ENCODE results near the gene DNAJB13.

Gene DNAJB13

DNA sequence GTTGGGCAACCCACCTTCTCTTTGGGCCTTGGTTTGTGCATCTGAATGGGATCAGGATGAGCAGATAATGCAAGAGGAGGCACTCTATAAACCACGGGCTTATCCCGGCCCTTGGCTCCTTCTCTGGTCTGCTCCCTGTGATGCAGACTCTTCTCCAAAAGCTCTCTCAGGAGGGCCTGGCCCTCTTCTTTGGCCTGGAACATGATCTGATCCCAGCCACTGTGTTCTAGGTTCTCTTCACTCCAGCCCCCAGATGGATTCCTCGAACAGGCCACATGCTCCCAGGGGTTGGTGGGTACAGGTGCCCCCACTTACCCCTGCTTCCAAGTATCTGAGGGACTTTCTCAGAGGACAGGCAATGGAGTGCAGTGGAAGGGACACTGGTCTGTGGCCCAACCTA is 66.8 kb downstream of the DNAJB13 start:
- peaks cover 16% of the 10 kb centered on the region for H3K4me1 ChIP-seq (ENCODE audit: insufficient read depth, low read length, severe bottlenecking)
- no peak overlapping the region for H3K9ac ChIP-seq (ENCODE audit: low read length)
- H3K79me2 ChIP-seq (ENCODE audit: insufficient read depth, low read length) = no peaks in the 10 kb centered on the region
- H2AFZ ChIP-seq (ENCODE audit: low read length) = no peak overlapping the region
- no peaks in the 10 kb centered on the region for H3K9me3 ChIP-seq (ENCODE audit: low read length)
- no peak overlapping the region for H3K27ac ChIP-seq (ENCODE audit: low read depth, low read length, poor library complexity, severe bottlenecking)
- H3K4me2 ChIP-seq (ENCODE audit: low read length) = no peak overlapping the region
- H3K4me3 ChIP-seq (ENCODE audit: low read depth, low read length, poor library complexity, severe bottlenecking) = no peak overlapping the region
- no peaks in the 10 kb centered on the region for H4K20me1 ChIP-seq (ENCODE audit: insufficient read depth, low read length)
- H3F3A ChIP-seq (ENCODE audit: insufficient read depth, low read length) = no peaks in the 10 kb centered on the region
- H3K36me3 ChIP-seq (ENCODE audit: insufficient read depth, low read length) = no peaks in the 10 kb centered on the region; the same call in 1 of the 2 replicates
- TF ChIP-seq EZH2 (IDR thresholded peaks at IDR 0.05; ENCODE audit: borderline replicate concordance, low read length) = no peak
- TF ChIP-seq, protein P1, sequence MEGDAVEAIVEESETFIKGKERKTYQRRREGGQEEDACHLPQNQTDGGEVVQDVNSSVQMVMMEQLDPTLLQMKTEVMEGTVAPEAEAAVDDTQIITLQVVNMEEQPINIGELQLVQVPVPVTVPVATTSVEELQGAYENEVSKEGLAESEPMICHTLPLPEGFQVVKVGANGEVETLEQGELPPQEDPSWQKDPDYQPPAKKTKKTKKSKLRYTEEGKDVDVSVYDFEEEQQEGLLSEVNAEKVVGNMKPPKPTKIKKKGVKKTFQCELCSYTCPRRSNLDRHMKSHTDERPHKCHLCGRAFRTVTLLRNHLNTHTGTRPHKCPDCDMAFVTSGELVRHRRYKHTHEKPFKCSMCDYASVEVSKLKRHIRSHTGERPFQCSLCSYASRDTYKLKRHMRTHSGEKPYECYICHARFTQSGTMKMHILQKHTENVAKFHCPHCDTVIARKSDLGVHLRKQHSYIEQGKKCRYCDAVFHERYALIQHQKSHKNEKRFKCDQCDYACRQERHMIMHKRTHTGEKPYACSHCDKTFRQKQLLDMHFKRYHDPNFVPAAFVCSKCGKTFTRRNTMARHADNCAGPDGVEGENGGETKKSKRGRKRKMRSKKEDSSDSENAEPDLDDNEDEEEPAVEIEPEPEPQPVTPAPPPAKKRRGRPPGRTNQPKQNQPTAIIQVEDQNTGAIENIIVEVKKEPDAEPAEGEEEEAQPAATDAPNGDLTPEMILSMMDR (IDR thresholded peaks at IDR 0.05; ENCODE audit: low read length) = no peak
- no peaks in the 10 kb centered on the region for H3K27me3 ChIP-seq (ENCODE audit: insufficient read depth, low read length)
- H3K9me2 ChIP-seq (ENCODE audit: low read depth, low read length) = no peaks in the 10 kb centered on the region

DNA sequence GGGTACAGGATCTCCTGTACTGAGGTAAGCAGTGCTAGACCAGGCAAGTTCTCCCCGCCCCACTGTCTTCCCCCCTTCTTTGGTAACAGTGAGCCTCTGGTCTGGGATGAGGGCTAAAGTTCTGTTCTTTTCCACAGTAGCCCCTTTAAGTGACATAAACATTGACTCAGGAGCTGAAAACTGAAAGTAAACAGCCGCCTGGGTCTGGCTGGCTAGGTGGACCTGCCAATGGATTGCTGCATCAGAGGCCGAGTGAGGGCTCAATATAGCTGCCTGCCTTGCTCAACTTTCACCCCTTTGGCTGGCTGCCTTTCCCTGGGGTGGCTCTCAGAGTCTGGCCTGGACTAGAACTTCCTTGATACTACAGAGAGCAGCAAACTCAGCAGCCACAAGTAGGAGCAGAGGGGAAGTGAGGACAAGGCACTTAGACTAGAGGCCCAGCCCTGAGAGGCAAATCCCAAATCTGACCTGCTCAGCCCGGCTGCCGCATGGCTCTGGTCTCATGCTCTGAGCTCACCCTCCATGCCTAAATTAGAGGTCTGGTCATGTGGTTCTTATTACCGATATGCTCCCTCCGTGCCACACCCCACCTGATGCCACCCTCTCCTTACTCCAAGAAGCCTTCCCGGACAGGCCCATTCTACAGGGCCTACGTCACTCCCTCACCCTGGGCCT is 67.6 kb downstream of the DNAJB13 start:
- H3K9me3 ChIP-seq (ENCODE audit: low read length) = no peaks in the 10 kb centered on the region
- H3K4me3 ChIP-seq (ENCODE audit: low read depth, low read length, poor library complexity, severe bottlenecking) = no peak overlapping the region
- H4K20me1 ChIP-seq (ENCODE audit: insufficient read depth, low read length) = no peaks in the 10 kb centered on the region
- H3F3A ChIP-seq (ENCODE audit: insufficient read depth, low read length) = no peaks in the 10 kb centered on the region
- no peak overlapping the region for H3K4me2 ChIP-seq (ENCODE audit: low read length)
- no peaks in the 10 kb centered on the region for H3K9me2 ChIP-seq (ENCODE audit: low read depth, low read length)
- H3K9ac ChIP-seq (ENCODE audit: low read length) = no peak overlapping the region
- no peaks in the 10 kb centered on the region; the same call in 1 of the 2 replicates for H3K36me3 ChIP-seq (ENCODE audit: insufficient read depth, low read length)
- H3K4me1 ChIP-seq (ENCODE audit: insufficient read depth, low read length, severe bottlenecking) = peaks cover 16% of the 10 kb centered on the region
- H2AFZ ChIP-seq (ENCODE audit: low read length) = no peak overlapping the region
- H3K79me2 ChIP-seq (ENCODE audit: insufficient read depth, low read length) = no peaks in the 10 kb centered on the region
- no peak overlapping the region for H3K27ac ChIP-seq (ENCODE audit: low read depth, low read length, poor library complexity, severe bottlenecking)
- TF ChIP-seq, protein P1 (IDR thresholded peaks at IDR 0.05; ENCODE audit: low read length) = no peak
- no peak for TF ChIP-seq EZH2 (IDR thresholded peaks at IDR 0.05; ENCODE audit: borderline replicate concordance, low read length)
- H3K27me3 ChIP-seq (ENCODE audit: insufficient read depth, low read length) = no peaks in the 10 kb centered on the region

DNA sequence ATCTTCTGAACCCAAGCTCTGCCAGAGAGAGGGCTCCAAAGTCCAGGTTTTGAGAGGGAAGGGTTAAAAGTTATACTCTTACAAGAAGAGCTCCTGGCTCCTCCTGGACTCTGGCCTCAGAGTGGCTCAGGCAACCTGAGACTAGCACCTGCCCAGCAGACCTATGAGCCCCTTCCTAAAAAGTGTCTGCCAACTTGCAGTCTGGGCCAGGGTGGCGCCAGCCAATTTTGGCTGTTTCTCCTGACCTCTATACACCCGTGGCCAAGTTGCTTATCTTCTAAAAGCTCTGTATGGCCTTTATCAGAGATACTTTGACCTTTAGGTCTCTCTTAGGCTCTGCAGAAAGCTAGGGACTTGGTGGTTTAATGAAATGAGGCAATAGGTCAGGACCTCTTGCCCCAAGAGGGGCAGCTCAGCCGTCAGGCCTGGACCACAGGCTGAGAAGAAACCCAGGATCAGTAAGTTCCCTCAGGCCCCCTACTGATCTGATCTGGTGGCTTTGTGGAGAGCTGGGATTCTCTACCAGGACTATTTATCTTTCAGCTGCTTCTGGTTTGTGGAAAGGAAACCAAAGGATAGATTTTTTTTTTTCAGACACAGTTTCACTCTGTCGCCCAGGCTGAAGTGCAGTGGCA is 68.4 kb downstream of the DNAJB13 start:
- no peaks in the 10 kb centered on the region for H3F3A ChIP-seq (ENCODE audit: insufficient read depth, low read length)
- no peak overlapping the region for H3K9ac ChIP-seq (ENCODE audit: low read length)
- H3K27ac ChIP-seq (ENCODE audit: low read depth, low read length, poor library complexity, severe bottlenecking) = no peak overlapping the region
- no peak overlapping the region for H3K4me3 ChIP-seq (ENCODE audit: low read depth, low read length, poor library complexity, severe bottlenecking)
- no peaks in the 10 kb centered on the region for H3K27me3 ChIP-seq (ENCODE audit: insufficient read depth, low read length)
- peaks cover 3% of the 10 kb centered on the region; the same call in 1 of the 2 replicates for H3K36me3 ChIP-seq (ENCODE audit: insufficient read depth, low read length)
- H4K20me1 ChIP-seq (ENCODE audit: insufficient read depth, low read length) = no peaks in the 10 kb centered on the region
- no peak overlapping the region for H2AFZ ChIP-seq (ENCODE audit: low read length)
- no peaks in the 10 kb centered on the region for H3K9me2 ChIP-seq (ENCODE audit: low read depth, low read length)
- TF ChIP-seq, protein P1 (IDR thresholded peaks at IDR 0.05; ENCODE audit: low read length) = no peak
- TF ChIP-seq EZH2 (IDR thresholded peaks at IDR 0.05; ENCODE audit: borderline replicate concordance, low read length) = no peak
- no peak overlapping the region for H3K4me2 ChIP-seq (ENCODE audit: low read length)
- no peaks in the 10 kb centered on the region for H3K79me2 ChIP-seq (ENCODE audit: insufficient read depth, low read length)
- H3K9me3 ChIP-seq (ENCODE audit: low read length) = no peaks in the 10 kb centered on the region
- peaks cover 16% of the 10 kb centered on the region for H3K4me1 ChIP-seq (ENCODE audit: insufficient read depth, low read length, severe bottlenecking)
